Trophoblast cell (in vitro differentiated cells and primary cell): ENCODE results near the gene ASB18.

ENCODE experiments used
- DNase-seq, 2 donors: peaks; one replicate each; pipeline ENCODE4 v3.0.0-alpha.2; 2016
- H2AFZ ChIP-seq: 2 replicates; pipeline ENCODE4 v1.6.1; 2013; ENCODE audit warnings: low read length, moderate library complexity, mild to moderate bottlenecking; ENCODE audit not compliant: insufficient read depth, poor library complexity
- H2AK5ac ChIP-seq: 2 replicates; pipeline ENCODE4 v1.6.1; 2013; ENCODE audit warnings: mild to moderate bottlenecking, low read length
- H2BK120ac ChIP-seq: 2 replicates; pipeline ENCODE4 v1.6.1; 2013; ENCODE audit warnings: low read length, mild to moderate bottlenecking, moderate library complexity; ENCODE audit not compliant: insufficient read depth, poor library complexity
- H2BK12ac ChIP-seq: 2 replicates; pipeline ENCODE4 v1.6.1; 2013; ENCODE audit warnings: mild to moderate bottlenecking, low read length, moderate library complexity
- H2BK5ac ChIP-seq: 2 replicates; pipeline ENCODE4 v1.6.1; 2013; ENCODE audit warnings: low read length, low read depth, moderate library complexity, mild to moderate bottlenecking; ENCODE audit not compliant: poor library complexity
- H3K14ac ChIP-seq: 2 replicates; pipeline ENCODE4 v1.6.1; 2013; ENCODE audit warnings: mild to moderate bottlenecking, low read length
- H3K18ac ChIP-seq: 2 replicates; pipeline ENCODE4 v1.6.1; 2013; ENCODE audit warnings: mild to moderate bottlenecking, low read length
- H3K23ac ChIP-seq: 2 replicates; pipeline ENCODE4 v1.6.1; 2013; ENCODE audit warnings: low read length
- H3K27ac ChIP-seq: 2 replicates; pipeline ENCODE4 v1.5.1; 2013; ENCODE audit warnings: low read depth, mild to moderate bottlenecking, inconsistent platforms, low read length, moderate library complexity
- H3K27me3 ChIP-seq: 2 replicates; pipeline ENCODE4 v1.6.1; 2013; ENCODE audit warnings: inconsistent platforms, mild to moderate bottlenecking, low read length, moderate library complexity; ENCODE audit not compliant: insufficient read depth
- H3K36me3 ChIP-seq, 2 experiments: 1 replicate in 1 of 2; 2 replicates in 1 of 2; pipeline ENCODE4 v1.6.1; 2013; ENCODE audit warnings: low read length in 2 of 2, mild to moderate bottlenecking in 2 of 2, moderate library complexity in 1 of 2; ENCODE audit not compliant: insufficient read depth in 2 of 2, control insufficient read depth in 1 of 2
- H3K4ac ChIP-seq: 2 replicates; pipeline ENCODE4 v1.6.1; 2013; ENCODE audit warnings: low read depth, mild to moderate bottlenecking, low read length, moderate library complexity
- H3K4me1 ChIP-seq, 2 experiments: 1 replicate in 1 of 2; 2 replicates in 1 of 2; pipeline ENCODE4 v1.6.1; 2013; ENCODE audit warnings: low read length in 2 of 2, mild to moderate bottlenecking in 2 of 2, moderate library complexity in 1 of 2; ENCODE audit not compliant: insufficient read depth in 2 of 2, control insufficient read depth in 1 of 2
- H3K4me2 ChIP-seq: 2 replicates; pipeline ENCODE4 v1.6.1; 2013; ENCODE audit warnings: inconsistent platforms, mild to moderate bottlenecking, low read length, moderate library complexity
- H3K4me3 ChIP-seq: 2 replicates; pipeline ENCODE4 v1.5.1; 2013; ENCODE audit warnings: mild to moderate bottlenecking, low read depth, low read length, inconsistent platforms
- H3K79me1 ChIP-seq: one replicate; pipeline ENCODE4 v1.6.1; 2013; ENCODE audit warnings: low read length
- H3K79me2 ChIP-seq: 2 replicates; pipeline ENCODE4 v1.6.1; 2013; ENCODE audit warnings: low read length, mild to moderate bottlenecking; ENCODE audit not compliant: control insufficient read depth, insufficient read depth, poor library complexity
- H3K9ac ChIP-seq: 2 replicates; pipeline ENCODE4 v1.6.1; 2013; ENCODE audit warnings: mild to moderate bottlenecking, low read length
- H3K9me3 ChIP-seq: 2 replicates; pipeline ENCODE4 v1.6.1; 2013; ENCODE audit warnings: low read depth, mild to moderate bottlenecking, control low read depth, inconsistent platforms, low read length; ENCODE audit not compliant: insufficient read depth
- H4K12ac ChIP-seq: 2 replicates; pipeline ENCODE4 v1.6.1; 2013; ENCODE audit warnings: low read depth, mild to moderate bottlenecking, low read length, moderate library complexity
- H4K8ac ChIP-seq: 2 replicates; pipeline ENCODE4 v1.6.1; 2013; ENCODE audit warnings: low read depth, mild to moderate bottlenecking, low read length, moderate library complexity
- H4K91ac ChIP-seq: one replicate; pipeline ENCODE4 v1.6.1; 2013; ENCODE audit warnings: low read depth, mild to moderate bottlenecking, low read length, moderate library complexity
- WGBS: extraction: QIAGEN DNeasy Blood & Tissue Kit; methylation state at CpG from one replicate; pipeline ENCODE4 v1.1.7; 2013; ENCODE audit warnings: missing lambda C conversion rate; ENCODE audit not compliant: insufficient read length, insufficient coverage; ENCODE audit errors: extremely low coverage; 5-methylcytosine and 5-hydroxymethylcytosine counted together

The ASB18 gene

GRCh38 chr2:236177967-236178889 is 86.0 kb downstream of the ASB18 start:
- Histone ChIP-seq H2BK120ac (no peak overlapping the region), H3K27ac (no peak overlapping the region), H4K8ac (peak overlapping the region; percentile 74), H3K36me3 (no peaks in the 10 kb centered on the region), H3K23ac (no peak overlapping the region), H3K14ac (no peak overlapping the region), H3K4ac (no peak overlapping the region), H4K91ac (no peak overlapping the region), H3K9ac (no peak overlapping the region), H2AFZ (no peak overlapping the region), H2AK5ac (no peak overlapping the region), H4K12ac (no peak overlapping the region), H3K4me1 (peaks cover 21 to 33% of the 10 kb centered on the region in 2 experiments), H3K79me1 (peaks cover 4% of the 10 kb centered on the region), H2BK12ac (no peak overlapping the region), H3K4me2 (peak overlapping the region; percentile 57), H3K18ac (no peak overlapping the region), H2BK5ac (no peak overlapping the region), H3K79me2 (no peaks in the 10 kb centered on the region), H3K27me3 (peaks cover 24% of the 10 kb centered on the region), H3K9me3 (no peaks in the 10 kb centered on the region), H3K4me3 (no peak overlapping the region)
- WGBS: no CpG with 5 or more reads among the region's 65 CpGs
- DNase-seq: peak; percentile 40 to 70

GRCh38 chr2:236177604-236177966 is 86.6 kb downstream of the ASB18 start:
- peak; percentile 36 to 50 for DNase-seq
- no peak overlapping the region for H3K23ac ChIP-seq
- H3K4me3 ChIP-seq: no peak overlapping the region
- no peak overlapping the region for H3K9ac ChIP-seq
- H2AFZ ChIP-seq: no peak overlapping the region
- H2BK5ac ChIP-seq: no peak overlapping the region
- no peak overlapping the region for H4K8ac ChIP-seq
- no peak overlapping the region for H3K14ac ChIP-seq
- H4K91ac ChIP-seq: no peak overlapping the region
- H3K9me3 ChIP-seq: no peaks in the 10 kb centered on the region
- no peak overlapping the region for H2AK5ac ChIP-seq
- peaks cover 4% of the 10 kb centered on the region for H3K79me1 ChIP-seq
- H3K27me3 ChIP-seq: peaks cover 30% of the 10 kb centered on the region
- no peak overlapping the region for H3K27ac ChIP-seq
- H2BK12ac ChIP-seq: no peak overlapping the region
- H2BK120ac ChIP-seq: no peak overlapping the region
- no peaks in the 10 kb centered on the region for H3K36me3 ChIP-seq
- peak overlapping the region; percentile 57 for H3K4me2 ChIP-seq
- no peaks in the 10 kb centered on the region for H3K79me2 ChIP-seq
- no peak overlapping the region for H4K12ac ChIP-seq
- H3K4ac ChIP-seq: no peak overlapping the region
- H3K18ac ChIP-seq: no peak overlapping the region
- WGBS: no CpG with 5 or more reads among the region's 20 CpGs
- H3K4me1 ChIP-seq: peaks cover 23 to 38% of the 10 kb centered on the region in 2 experiments

GRCh38 chr2:236176951-236177350 is 87.3 kb downstream of the ASB18 start:
- Histone ChIP-seq H4K8ac (no peak overlapping the region), H3K9ac (no peak overlapping the region), H3K79me1 (peaks cover 4% of the 10 kb centered on the region), H4K91ac (no peak overlapping the region), H3K4ac (no peak overlapping the region), H3K9me3 (no peaks in the 10 kb centered on the region), H3K4me1 (peaks cover 26 to 40% of the 10 kb centered on the region in 2 experiments), H3K14ac (no peak overlapping the region), H2AFZ (no peak overlapping the region), H3K79me2 (no peaks in the 10 kb centered on the region), H3K23ac (no peak overlapping the region), H3K27ac (no peak overlapping the region), H3K4me3 (no peak overlapping the region), H2BK120ac (no peak overlapping the region), H3K18ac (no peak overlapping the region), H2BK12ac (no peak overlapping the region), H4K12ac (no peak overlapping the region), H3K36me3 (no peaks in the 10 kb centered on the region), H2BK5ac (no peak overlapping the region), H3K4me2 (no peak overlapping the region), H2AK5ac (no peak overlapping the region), H3K27me3 (peaks cover 36% of the 10 kb centered on the region)
- WGBS: no CpG with 5 or more reads among the region's 21 CpGs
- DNase-seq: no peak

GRCh38 chr2:236176417-236176816 is 87.8 kb downstream of the ASB18 start:
- Histone ChIP-seq H3K4me2 (no peak overlapping the region), H2BK120ac (no peak overlapping the region), H2BK5ac (no peak overlapping the region), H3K14ac (no peak overlapping the region), H3K23ac (no peak overlapping the region), H2BK12ac (no peak overlapping the region), H2AFZ (no peak overlapping the region), H3K9me3 (no peaks in the 10 kb centered on the region), H3K4ac (no peak overlapping the region), H3K18ac (no peak overlapping the region), H4K8ac (no peak overlapping the region), H3K79me1 (peaks cover 4% of the 10 kb centered on the region), H3K36me3 (no peaks in the 10 kb centered on the region), H3K27ac (no peak overlapping the region), H4K91ac (no peak overlapping the region), H4K12ac (no peak overlapping the region), H3K4me3 (no peak overlapping the region), H3K4me1 (peaks cover 26 to 40% of the 10 kb centered on the region in 2 experiments), H3K27me3 (peaks cover 41% of the 10 kb centered on the region), H2AK5ac (no peak overlapping the region), H3K79me2 (no peaks in the 10 kb centered on the region), H3K9ac (no peak overlapping the region)
- no CpG with 5 or more reads among the region's 7 CpGs for WGBS
- peak in 1 of 2 donors; percentile 45 for DNase-seq
